HUES48 (cell line): Measurements from ENCODE around the gene CREG2.

Source experiments
- H3K27ac ChIP-seq: one replicate; pipeline ENCODE4 v1.7.0; 2013; ENCODE audit warnings: low read depth, low read length, inconsistent platforms
- H3K27me3 ChIP-seq: 2 replicates; pipeline ENCODE4 v1.6.1; 2013; ENCODE audit warnings: mild to moderate bottlenecking, low read length; ENCODE audit not compliant: control insufficient read depth, insufficient read depth
- H3K36me3 ChIP-seq: 2 replicates; pipeline ENCODE4 v1.6.1; 2013; ENCODE audit warnings: low read length; ENCODE audit not compliant: control insufficient read depth, insufficient read depth
- H3K4me1 ChIP-seq: 2 replicates; pipeline ENCODE4 v1.6.1; 2013; ENCODE audit warnings: mild to moderate bottlenecking, low read length; ENCODE audit not compliant: control insufficient read depth, insufficient read depth
- H3K4me3 ChIP-seq: 2 replicates; pipeline ENCODE4 v1.5.1; 2013; ENCODE audit warnings: mild to moderate bottlenecking, low read depth, low read length
- H3K9ac ChIP-seq: 2 replicates; pipeline ENCODE4 v1.6.1; 2013; ENCODE audit warnings: mild to moderate bottlenecking, low read depth, low read length, moderate library complexity
- H3K9me3 ChIP-seq: 2 replicates; pipeline ENCODE4 v1.6.1; 2013; ENCODE audit warnings: low read length; ENCODE audit not compliant: control insufficient read depth, insufficient read depth

Gene CREG2

DNA sequence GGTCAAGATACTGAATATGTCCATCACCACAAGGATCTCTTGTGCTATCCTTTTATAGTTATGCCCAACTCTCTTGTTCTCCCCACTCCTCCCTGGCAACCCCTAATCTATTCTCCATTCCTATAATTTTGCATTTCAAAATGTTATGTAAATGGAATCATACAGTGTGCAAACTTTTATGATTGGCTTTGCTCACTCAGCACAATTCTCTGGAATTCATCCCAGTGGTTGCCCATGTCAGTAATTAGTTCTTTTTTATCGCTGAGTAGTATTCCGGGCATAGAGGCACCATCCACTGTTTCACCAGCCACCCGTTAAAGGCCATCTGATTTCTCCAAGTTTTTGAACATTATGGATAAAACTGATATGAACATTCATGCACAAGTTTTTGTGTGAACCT lies 40.4 kb downstream of the CREG2 start:
- no peaks in the 10 kb centered on the region for H3K9me3 ChIP-seq
- H3K9ac ChIP-seq = no peak overlapping the region
- H3K27me3 ChIP-seq = no peaks in the 10 kb centered on the region
- no peak overlapping the region for H3K4me3 ChIP-seq
- H3K4me1 ChIP-seq = no peaks in the 10 kb centered on the region; the same call in 1 of the 2 replicates
- no peaks in the 10 kb centered on the region for H3K36me3 ChIP-seq
- no peak overlapping the region for H3K27ac ChIP-seq

DNA sequence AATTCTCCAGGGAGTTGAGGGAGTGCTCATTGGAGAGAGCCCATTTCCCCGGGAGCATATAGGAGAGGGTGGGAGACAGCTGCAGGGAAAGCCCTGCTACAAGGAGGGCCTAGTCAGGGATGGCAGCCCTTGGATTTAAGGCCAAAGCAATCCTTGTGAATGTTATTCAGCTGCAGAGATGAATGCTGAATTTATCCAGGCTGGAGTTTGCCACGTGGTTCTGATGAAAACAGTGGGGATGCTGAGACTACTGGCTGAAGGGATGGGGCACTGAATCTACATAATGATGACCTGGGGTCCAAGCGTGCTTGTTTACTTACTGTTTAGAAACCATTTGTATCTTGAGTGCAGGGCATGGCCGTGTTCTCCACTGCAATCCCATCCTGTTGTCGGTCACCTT lies 43.2 kb downstream of the CREG2 start:
- no peak overlapping the region for H3K9ac ChIP-seq
- no peaks in the 10 kb centered on the region for H3K27me3 ChIP-seq
- H3K4me1 ChIP-seq = peaks cover 16% of the 10 kb centered on the region
- H3K4me3 ChIP-seq = no peak overlapping the region
- H3K9me3 ChIP-seq = no peaks in the 10 kb centered on the region
- H3K27ac ChIP-seq = no peak overlapping the region
- no peaks in the 10 kb centered on the region for H3K36me3 ChIP-seq

DNA sequence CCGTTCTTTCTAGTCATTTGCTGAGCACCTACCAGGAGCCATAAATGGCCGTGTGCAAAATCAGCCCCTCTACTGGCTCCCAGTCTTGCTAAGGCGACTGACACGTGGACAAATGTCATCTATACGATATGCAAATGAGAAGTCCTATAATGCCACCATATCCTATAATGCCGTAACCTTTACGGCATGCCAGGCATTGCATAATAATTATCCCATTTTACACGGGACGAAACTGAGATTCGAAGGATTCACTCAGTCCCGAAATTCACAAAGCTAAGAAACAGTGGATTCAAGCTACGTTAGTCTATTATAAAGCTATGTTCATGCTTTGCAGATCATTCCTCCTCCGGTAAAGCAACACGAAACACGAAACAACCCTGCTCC lies 44.7 kb downstream of the CREG2 start:
- Histone ChIP-seq H3K4me3 (no peak overlapping the region), H3K27ac (no peak overlapping the region), H3K27me3 (no peaks in the 10 kb centered on the region), H3K36me3 (no peaks in the 10 kb centered on the region), H3K4me1 (peaks cover 24% of the 10 kb centered on the region), H3K9me3 (no peaks in the 10 kb centered on the region), H3K9ac (no peak overlapping the region)

DNA sequence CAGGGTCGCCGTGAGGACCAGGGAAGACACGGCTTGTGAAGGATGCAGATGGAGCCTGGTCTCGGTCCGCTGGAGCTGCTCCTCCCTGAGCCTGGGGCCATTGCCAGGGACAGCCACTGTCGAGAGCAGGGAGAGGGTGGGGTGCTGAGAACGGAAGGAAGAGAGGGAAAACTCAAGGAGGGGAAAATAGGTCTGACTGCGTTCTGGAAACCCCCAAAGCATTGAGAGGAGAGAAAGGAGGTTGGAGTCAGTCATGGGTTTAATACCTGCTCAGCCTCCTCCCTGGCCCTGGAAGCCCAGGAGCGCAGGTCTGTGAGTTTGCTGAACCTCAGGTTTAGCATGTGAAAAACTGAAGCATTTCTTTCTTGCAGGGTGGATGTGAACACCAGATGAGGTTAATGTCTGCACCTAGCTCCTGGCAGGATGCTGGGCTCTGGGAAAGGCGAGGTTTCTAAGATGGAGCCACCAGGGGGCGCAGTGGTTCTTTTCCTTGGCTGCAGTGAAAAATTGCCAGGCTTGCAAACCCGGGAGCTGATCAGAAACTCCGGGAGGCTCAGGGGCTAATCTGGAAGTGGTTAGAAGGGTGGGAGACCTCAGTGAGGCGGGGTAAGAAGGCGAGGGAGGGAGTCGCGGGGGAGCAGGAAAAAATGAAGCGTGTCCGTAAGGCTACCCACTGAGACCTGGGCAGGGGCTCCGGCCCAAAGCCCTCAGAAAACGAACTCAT lies 45.2 kb downstream of the CREG2 start:
- H3K4me3 ChIP-seq = no peak overlapping the region

DNA sequence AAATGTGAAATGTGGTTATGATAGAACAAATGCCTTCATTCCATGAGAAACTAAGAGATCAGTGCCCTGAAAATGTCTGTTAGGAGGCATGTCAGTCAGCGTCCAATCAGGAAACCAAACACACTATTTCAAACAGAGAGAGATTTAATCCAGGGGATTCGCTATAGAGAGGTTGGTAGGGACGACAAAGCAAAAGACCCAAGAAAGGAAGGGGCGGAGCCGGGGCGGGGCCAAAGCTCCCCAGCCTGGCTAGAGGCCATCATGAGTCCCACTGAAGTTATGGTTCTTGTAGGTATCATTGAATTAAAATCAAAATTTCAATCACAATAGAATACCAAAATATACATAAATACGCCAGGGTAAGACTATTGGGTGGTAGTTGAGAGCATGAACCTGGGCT lies 45.9 kb downstream of the CREG2 start:
- Histone ChIP-seq H3K9me3 (no peaks in the 10 kb centered on the region), H3K9ac (no peak overlapping the region), H3K4me1 (peaks cover 24% of the 10 kb centered on the region), H3K4me3 (no peak overlapping the region), H3K27me3 (no peaks in the 10 kb centered on the region), H3K36me3 (no peaks in the 10 kb centered on the region), H3K27ac (no peak overlapping the region)

More for the DNA sequence above, 45.2 kb downstream of the CREG2 start:
- Histone ChIP-seq H3K4me1 (peaks cover 24% of the 10 kb centered on the region), H3K9me3 (no peaks in the 10 kb centered on the region), H3K9ac (no peak overlapping the region), H3K27ac (no peak overlapping the region), H3K27me3 (no peaks in the 10 kb centered on the region), H3K36me3 (no peaks in the 10 kb centered on the region)

DNA sequence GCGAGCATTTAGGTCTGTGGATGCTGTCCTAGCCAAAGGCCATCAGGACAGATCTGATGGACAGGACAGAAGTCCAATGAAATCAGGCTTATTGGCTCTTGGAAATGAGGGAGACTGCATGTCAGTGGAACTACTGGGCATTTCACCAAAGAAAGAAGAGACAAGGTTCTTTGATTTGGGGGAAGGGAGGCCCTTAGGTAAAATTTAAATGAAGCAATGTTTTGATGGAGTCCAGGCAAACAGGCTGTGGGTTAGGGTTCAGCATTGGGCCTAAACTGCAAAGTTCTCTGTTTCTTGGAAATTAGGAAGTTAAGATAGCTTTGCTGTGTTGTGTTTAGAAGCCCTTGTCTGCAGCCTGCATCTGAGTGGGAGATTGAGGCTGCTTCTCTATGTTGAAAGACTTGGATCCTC lies 47.2 kb downstream of the CREG2 start:
- Histone ChIP-seq H3K9me3 (no peaks in the 10 kb centered on the region), H3K4me1 (peaks cover 24% of the 10 kb centered on the region), H3K27me3 (no peaks in the 10 kb centered on the region), H3K4me3 (no peak overlapping the region), H3K27ac (peak overlapping the region; percentile 65), H3K36me3 (no peaks in the 10 kb centered on the region), H3K9ac (no peak overlapping the region)

DNA sequence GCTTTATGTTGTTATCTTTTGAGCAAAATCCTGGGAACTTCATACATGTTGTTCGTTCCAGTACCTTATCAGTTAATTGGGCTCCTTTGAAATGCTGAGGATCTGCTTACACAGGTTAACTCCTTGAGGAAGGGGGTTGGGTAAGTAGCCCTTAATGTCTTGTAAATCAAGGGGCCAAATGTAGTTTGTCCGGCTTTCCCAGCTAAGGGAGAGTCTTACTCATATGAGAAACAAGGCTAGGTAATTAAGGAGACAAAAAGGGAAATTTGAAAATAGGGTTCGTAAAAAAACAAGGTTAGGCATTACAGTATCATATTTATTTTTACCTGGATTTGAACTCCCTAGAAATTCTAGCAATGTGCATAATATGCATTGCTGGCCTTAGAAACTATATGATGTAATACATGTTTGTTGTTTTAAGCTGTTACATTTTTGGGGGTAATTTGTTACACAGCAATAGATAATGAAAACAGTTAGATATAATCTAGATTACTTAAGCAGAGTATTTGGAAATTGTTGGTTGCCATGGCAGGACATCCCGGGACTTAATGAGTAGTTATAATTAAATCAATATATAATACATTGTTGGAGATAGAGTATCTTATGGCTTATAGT lies 47.9 kb downstream of the CREG2 start:
- peak overlapping the region; percentile 46; the same call in 1 of the 2 replicates for H3K4me3 ChIP-seq

DNA sequence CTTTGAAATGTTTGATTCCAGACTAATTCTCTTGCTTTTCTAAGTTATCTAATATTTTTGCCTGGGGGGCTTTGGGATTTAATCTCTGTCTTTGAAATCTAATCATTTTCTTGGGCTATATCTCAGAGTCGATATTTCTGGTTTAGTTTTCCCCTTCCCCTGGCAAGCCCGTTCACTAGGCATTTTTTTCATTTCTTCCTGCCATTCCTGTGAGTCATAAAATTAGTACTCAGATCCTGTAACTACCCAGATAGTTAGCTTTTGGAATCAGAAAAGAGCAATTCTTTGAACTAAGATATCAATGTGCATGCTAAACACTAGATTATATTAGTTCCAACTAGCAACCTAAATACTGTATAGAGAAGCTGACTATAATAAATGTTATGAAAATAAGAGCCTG lies 49.4 kb downstream of the CREG2 start:
- peaks cover 24% of the 10 kb centered on the region for H3K4me1 ChIP-seq
- H3K9ac ChIP-seq = no peak overlapping the region
- H3K9me3 ChIP-seq = no peaks in the 10 kb centered on the region
- no peak overlapping the region for H3K4me3 ChIP-seq
- H3K36me3 ChIP-seq = no peaks in the 10 kb centered on the region
- no peak overlapping the region for H3K27ac ChIP-seq
- no peaks in the 10 kb centered on the region for H3K27me3 ChIP-seq

More for the DNA sequence above, 47.9 kb downstream of the CREG2 start:
- Histone ChIP-seq H3K9me3 (no peaks in the 10 kb centered on the region), H3K36me3 (no peaks in the 10 kb centered on the region), H3K4me1 (peaks cover 24% of the 10 kb centered on the region), H3K9ac (no peak overlapping the region), H3K27me3 (no peaks in the 10 kb centered on the region), H3K27ac (peak overlapping the region; percentile 65)

DNA sequence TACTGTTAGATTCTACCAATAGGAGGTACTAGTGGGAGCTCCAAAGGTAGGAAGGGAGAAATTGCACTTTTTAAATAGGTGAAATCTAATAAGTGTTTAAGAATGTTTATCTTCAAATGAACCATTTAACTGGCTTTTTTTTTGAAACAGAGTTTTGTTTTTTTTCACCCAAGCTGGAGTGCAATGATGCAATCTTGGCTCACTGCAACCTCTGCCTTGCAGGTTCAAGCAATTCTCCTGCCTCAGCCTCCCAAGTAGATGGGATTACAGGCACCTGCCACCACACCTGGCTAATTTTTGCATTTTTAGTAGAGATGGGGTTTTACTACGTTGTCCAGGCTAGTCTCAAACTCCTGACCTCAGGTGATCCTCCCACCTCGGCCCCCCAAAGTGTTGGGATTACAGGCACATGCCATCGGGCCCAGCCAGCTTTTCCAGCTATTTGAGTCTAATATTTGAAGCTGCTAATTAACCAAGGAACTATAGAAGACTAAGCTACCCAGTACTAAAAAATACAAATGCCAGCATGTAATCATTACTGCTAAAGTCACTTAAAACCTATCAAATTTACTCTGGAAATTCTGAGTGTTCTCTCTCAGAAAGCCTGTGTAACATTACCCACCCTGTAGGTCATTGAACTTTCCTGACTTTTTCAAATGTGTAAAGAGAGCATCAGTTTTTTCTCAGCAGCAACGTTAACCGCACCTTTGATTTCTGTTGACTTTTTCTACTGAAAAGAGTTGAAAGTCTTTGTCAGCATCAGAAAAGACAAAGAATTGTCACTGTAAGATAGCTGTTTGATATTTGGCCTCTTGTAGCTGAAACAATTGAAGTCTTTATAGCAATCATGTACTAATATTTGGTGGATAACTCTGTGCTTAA lies 54.2 kb downstream of the CREG2 start:
- Histone ChIP-seq H3K36me3 (no peaks in the 10 kb centered on the region), H3K4me3 (no peak overlapping the region), H3K9me3 (no peaks in the 10 kb centered on the region), H3K27ac (no peak overlapping the region), H3K27me3 (no peaks in the 10 kb centered on the region), H3K9ac (no peak overlapping the region), H3K4me1 (peaks cover 29% of the 10 kb centered on the region)

DNA sequence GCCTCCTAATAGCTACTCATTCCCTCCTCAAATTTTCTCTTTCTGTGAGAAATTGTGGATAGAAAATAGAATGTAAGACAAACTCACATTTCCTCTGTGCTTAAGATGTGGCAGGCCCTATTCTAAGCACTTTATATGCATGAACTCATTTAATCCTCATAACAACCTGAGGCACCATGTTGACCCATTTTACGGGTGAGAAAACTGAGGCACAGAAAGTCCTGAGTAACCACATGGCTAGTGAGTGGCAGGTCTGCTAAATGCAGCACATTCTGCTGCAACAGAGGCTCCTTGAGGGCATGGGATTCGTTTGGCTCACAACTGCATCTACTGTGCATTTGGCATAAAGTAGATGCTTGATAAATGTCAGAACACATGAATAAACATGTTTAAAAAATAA lies 56.1 kb downstream of the CREG2 start:
- no peaks in the 10 kb centered on the region for H3K27me3 ChIP-seq
- no peaks in the 10 kb centered on the region for H3K9me3 ChIP-seq
- H3K4me1 ChIP-seq = peaks cover 36% of the 10 kb centered on the region
- H3K27ac ChIP-seq = no peak overlapping the region
- no peak overlapping the region for H3K4me3 ChIP-seq
- H3K9ac ChIP-seq = no peak overlapping the region
- no peaks in the 10 kb centered on the region for H3K36me3 ChIP-seq
